Activated T-cell treated with anti-CD3 and anti-CD28 coated beads, Interleukin-2, amount 50 U/mL, for 72 hours (primary cell): ENCODE data around the gene SPDYC. TPM values are rescaled to one million over a fixed set of nuclear protein-coding genes. Genes with fewer than 3 reads are reported as not detected.
A peak's percentile ranks its signal among the peaks of the same experiment; 100 is the strongest.

ENCODE experiments used
- ATAC-seq, 2 donors: fragments of 150-1000 bp; cut with Tn5 transposase; replicated peaks in 1 of 2; 2 replicates each; pipeline ENCODE4 v1.10.0; 2021; ENCODE audit warnings: moderate library complexity in 2 of 2, mild to moderate bottlenecking in 1 of 2
- DNase-seq, 2 donors: peaks; one replicate each; pipeline ENCODE4 v3.0.0; 2021 to 2022; ENCODE audit warnings: mixed read lengths in 1 of 2
- H3K27ac Mint-ChIP-seq: one replicate; pipeline ENCODE4 v1.8.0; 2022; ENCODE audit warnings: mild to moderate bottlenecking, moderate library complexity, mixed read lengths
- H3K27me3 Mint-ChIP-seq: one replicate; pipeline ENCODE4 v1.8.0; 2022; ENCODE audit warnings: low read depth, mixed read lengths
- H3K36me3 Mint-ChIP-seq, 2 donors: one replicate each; pipeline ENCODE4 v1.8.0; 2022; ENCODE audit warnings: mixed read lengths in 2 of 2, mild to moderate bottlenecking in 1 of 2; ENCODE audit not compliant: insufficient read depth in 2 of 2
- H3K4me1 Mint-ChIP-seq: one replicate; pipeline ENCODE4 v1.8.0; 2022; ENCODE audit warnings: low read depth, mixed read lengths
- H3K4me3 Mint-ChIP-seq, 2 donors: one replicate each; pipeline ENCODE4 v1.8.0; 2022; ENCODE audit warnings: mild to moderate bottlenecking in 2 of 2, mixed read lengths in 2 of 2, moderate library complexity in 2 of 2
- H3K9me3 Mint-ChIP-seq, 2 donors: one replicate each; pipeline ENCODE4 v1.8.0; 2022; ENCODE audit warnings: mixed read lengths in 2 of 2
- total RNA-seq, 2 donors: library from RNA; stranded (reverse); gene quantifications; one replicate each; pipeline ENCODE4 v1.2.3, GENCODE V29; 2022

The SPDYC gene
- total RNA-seq: not detected

- no peak for DNase-seq
- ATAC-seq: no peak
- peaks cover 14% of the 10 kb centered on the region for H3K4me1 Mint-ChIP-seq
Measured at GRCh38 chr11:65170058-65170534, at the start of gene SPDYC. Gene SPDYC (plus strand): TSS chr11:65170233. CDS start chr11:65171358, 1,125 bp downstream.

GRCh38 chr11:65120831-65121230 lies 49.2 kb upstream of the SPDYC start:
- Mint-ChIP-seq H3K4me1 (peaks cover 64% of the 10 kb centered on the region), H3K27me3 (no peaks in the 10 kb centered on the region), H3K36me3 (peaks cover 18 to 40% of the 10 kb centered on the region in 2 donors), H3K9me3 (no peaks in the 10 kb centered on the region), H3K4me3 (peak overlapping the region; percentile 94 to 96), H3K27ac (peak overlapping the region; percentile 95)
- no peak for ATAC-seq
- no peak for DNase-seq

More at GRCh38 chr11:65170058-65170534, at the start of gene SPDYC:
- Mint-ChIP-seq H3K4me3 (peak within 1 kb of the TSS; percentile 1 to 45), H3K27ac (peak within 1 kb of the TSS; percentile 51), H3K36me3 (no peaks in the 10 kb centered on the region), H3K9me3 (no peaks in the 10 kb centered on the region), H3K27me3 (no peaks in the 10 kb centered on the region)

- H3K27ac Mint-ChIP-seq: peak overlapping the region; percentile 95
- peak; percentile 45 to 51 for DNase-seq
- H3K9me3 Mint-ChIP-seq: no peaks in the 10 kb centered on the region
- H3K27me3 Mint-ChIP-seq: no peaks in the 10 kb centered on the region
- H3K4me3 Mint-ChIP-seq: peak overlapping the region; percentile 94 to 96
- peaks cover 58% of the 10 kb centered on the region for H3K4me1 Mint-ChIP-seq
- peaks cover 18 to 40% of the 10 kb centered on the region in 2 donors for H3K36me3 Mint-ChIP-seq
- no peak for ATAC-seq
Measured at GRCh38 chr11:65121447-65121864, 48.6 kb upstream of the SPDYC start.

- peak; percentile 99 to 100 for DNase-seq
- peaks cover 21 to 43% of the 10 kb centered on the region in 2 donors for H3K36me3 Mint-ChIP-seq
- peaks cover 54% of the 10 kb centered on the region for H3K4me1 Mint-ChIP-seq
- peak within 1 kb of the TSS; percentile 94 to 96 for H3K4me3 Mint-ChIP-seq
- H3K27ac Mint-ChIP-seq: peak within 1 kb of the TSS; percentile 95
- H3K27me3 Mint-ChIP-seq: no peaks in the 10 kb centered on the region
- no peaks in the 10 kb centered on the region for H3K9me3 Mint-ChIP-seq
- peak; percentile 86 to 87 for ATAC-seq
Measured at GRCh38 chr11:65121865-65122696, 48.0 kb upstream of the SPDYC start, which contains the start of the genes FAU and MRPL49. Gene FAU (minus strand): TSS chr11:65122134. CDS start chr11:65121813, 321 bp downstream. Gene MRPL49 (plus strand): TSS chr11:65122321. CDS start chr11:65122347, 26 bp downstream.

- DNase-seq (no peak), ATAC-seq (no peak)
- H3K36me3 Mint-ChIP-seq: peaks cover 15 to 30% of the 10 kb centered on the region in 2 donors
- peaks cover 35% of the 10 kb centered on the region for H3K4me1 Mint-ChIP-seq
- H3K27me3 Mint-ChIP-seq: no peaks in the 10 kb centered on the region
- H3K27ac Mint-ChIP-seq: no peak overlapping the region
- peak overlapping the region; percentile 29 to 59 for H3K4me3 Mint-ChIP-seq
- no peaks in the 10 kb centered on the region for H3K9me3 Mint-ChIP-seq
Measured at GRCh38 chr11:65124480-65125196, 45.4 kb upstream of the SPDYC start.

GRCh38 chr11:65125197-65126056 lies 44.6 kb upstream of the SPDYC start:
- ATAC-seq: no peak
- H3K9me3 Mint-ChIP-seq: no peaks in the 10 kb centered on the region
- H3K36me3 Mint-ChIP-seq: peaks cover 15 to 32% of the 10 kb centered on the region in 2 donors
- DNase-seq: no peak
- no peak overlapping the region for H3K27ac Mint-ChIP-seq
- H3K4me3 Mint-ChIP-seq: no peak overlapping the region
- H3K27me3 Mint-ChIP-seq: no peaks in the 10 kb centered on the region
- peaks cover 27% of the 10 kb centered on the region for H3K4me1 Mint-ChIP-seq

- H3K27ac Mint-ChIP-seq: no peak overlapping the region
- peaks cover 6 to 23% of the 10 kb centered on the region in 2 donors for H3K36me3 Mint-ChIP-seq
- ATAC-seq: no peak
- H3K4me3 Mint-ChIP-seq: no peak overlapping the region
- no peaks in the 10 kb centered on the region for H3K9me3 Mint-ChIP-seq
- no peaks in the 10 kb centered on the region for H3K27me3 Mint-ChIP-seq
- H3K4me1 Mint-ChIP-seq: peaks cover 16% of the 10 kb centered on the region
- DNase-seq: no peak
Measured at GRCh38 chr11:65126624-65127274, 43.3 kb upstream of the SPDYC start.

GRCh38 chr11:65127473-65128181 lies 42.4 kb upstream of the SPDYC start:
- H3K4me3 Mint-ChIP-seq: no peak overlapping the region
- H3K27ac Mint-ChIP-seq: no peak overlapping the region
- no peak for DNase-seq
- peaks cover 2 to 16% of the 10 kb centered on the region in 2 donors for H3K36me3 Mint-ChIP-seq
- ATAC-seq: no peak
- peaks cover 18% of the 10 kb centered on the region for H3K4me1 Mint-ChIP-seq
- no peaks in the 10 kb centered on the region for H3K9me3 Mint-ChIP-seq
- H3K27me3 Mint-ChIP-seq: no peaks in the 10 kb centered on the region

- DNase-seq: no peak
- no peaks in the 10 kb centered on the region for H3K27me3 Mint-ChIP-seq
- H3K9me3 Mint-ChIP-seq: no peaks in the 10 kb centered on the region
- peaks cover 2 to 16% of the 10 kb centered on the region in 2 donors for H3K36me3 Mint-ChIP-seq
- no peak overlapping the region for H3K27ac Mint-ChIP-seq
- no peak for ATAC-seq
- no peak overlapping the region for H3K4me3 Mint-ChIP-seq
- peaks cover 20% of the 10 kb centered on the region for H3K4me1 Mint-ChIP-seq
Measured at GRCh38 chr11:65128182-65129145, 41.6 kb upstream of the SPDYC start.

GRCh38 chr11:65129649-65130441 lies 40.2 kb upstream of the SPDYC start:
- Mint-ChIP-seq H3K27me3 (no peaks in the 10 kb centered on the region), H3K36me3 (peaks cover 2 to 14% of the 10 kb centered on the region in 2 donors), H3K9me3 (no peaks in the 10 kb centered on the region), H3K27ac (no peak overlapping the region), H3K4me3 (no peak overlapping the region), H3K4me1 (peaks cover 14% of the 10 kb centered on the region)
- no peak for DNase-seq
- no peak for ATAC-seq
